Renal pelvis (tissue), 4 donors: ENCODE data around the gene CAMSAP2. TPM values are rescaled to one million over a fixed set of nuclear protein-coding genes. Genes with fewer than 3 reads are reported as not detected.

Experiments used
- DNase-seq: peaks from one replicate; pipeline ENCODE4 v3.0.0-alpha.2; 2013
- polyA plus RNA-seq, 3 donors: library from polyadenylated mRNA; unstranded; fragments of 120-200 nt; gene quantifications; one replicate each; pipeline ENCODE4 v1.2.1, GENCODE V29; 2013; ENCODE audit not compliant: insufficient read length in 3 of 3

The CAMSAP2 gene
- polyA plus RNA-seq, 3 donors, result 33.9 to 39.5 (median 36.0) TPM

GRCh38 chr1:200838676-200839445 is 100.2 kb downstream of the CAMSAP2 start:
- no peak for DNase-seq

GRCh38 chr1:200845360-200845759 is 106.7 kb downstream of the CAMSAP2 start:
- no peak for DNase-seq

- DNase-seq, result no peak
Observed at GRCh38 chr1:200846398-200846797, 107.7 kb downstream of the CAMSAP2 start.

- no peak for DNase-seq
Observed at GRCh38 chr1:200849430-200849829, 110.7 kb downstream of the CAMSAP2 start.

- DNase-seq, result no peak
Observed at GRCh38 chr1:200850554-200850953, 111.9 kb downstream of the CAMSAP2 start.

- DNase-seq, result peak; percentile 31
Observed at GRCh38 chr1:200856716-200857357, 118.1 kb downstream of the CAMSAP2 start.

- no peak for DNase-seq
Observed at GRCh38 chr1:200857804-200858203, 119.1 kb downstream of the CAMSAP2 start.

- no peak for DNase-seq
Observed at GRCh38 chr1:200861937-200862647, 123.4 kb downstream of the CAMSAP2 start.

- no peak for DNase-seq
Observed at GRCh38 chr1:200862713-200863415, 124.2 kb downstream of the CAMSAP2 start.

- no peak for DNase-seq
Observed at GRCh38 chr1:200866116-200866515, 127.4 kb downstream of the CAMSAP2 start.

GRCh38 chr1:200866521-200866920 is 127.8 kb downstream of the CAMSAP2 start:
- no peak for DNase-seq

- DNase-seq, result peak; percentile 35
Observed at GRCh38 chr1:200867018-200867811, 128.5 kb downstream of the CAMSAP2 start.

- no peak for DNase-seq
Observed at GRCh38 chr1:200869376-200869752, 130.7 kb downstream of the CAMSAP2 start.

GRCh38 chr1:200869753-200870391 is 131.2 kb downstream of the CAMSAP2 start:
- DNase-seq, result no peak

GRCh38 chr1:200872446-200873115 is 133.9 kb downstream of the CAMSAP2 start, which contains the start of gene GPR25:
Gene GPR25, plus strand, starts transcription at chr1:200872981. Its CDS starts 57 bp downstream, at chr1:200873038.
- no peak for DNase-seq

GRCh38 chr1:200873116-200873670 is 134.5 kb downstream of the CAMSAP2 start:
- no peak for DNase-seq

GRCh38 chr1:200873671-200874397 is 135.1 kb downstream of the CAMSAP2 start:
- no peak for DNase-seq

GRCh38 chr1:200874694-200875093 is 136.0 kb downstream of the CAMSAP2 start:
- DNase-seq, result no peak

- DNase-seq, result no peak
Observed at GRCh38 chr1:200875416-200875815, 136.7 kb downstream of the CAMSAP2 start.
